Measurements from ENCODE around the gene RET. TPM values are rescaled to one million over a fixed set of nuclear protein-coding genes. Genes with fewer than 3 reads are reported as not detected.
"Not testable (repeated sequence)": the region's sequence is repeated elsewhere in the genome, so short reads cannot be mapped to it uniquely, and the experiment has no call there.

RET gene
- polyA plus RNA-seq, 10 donors = 0.80 to 10.6 (median 2.4) TPM

DNA sequence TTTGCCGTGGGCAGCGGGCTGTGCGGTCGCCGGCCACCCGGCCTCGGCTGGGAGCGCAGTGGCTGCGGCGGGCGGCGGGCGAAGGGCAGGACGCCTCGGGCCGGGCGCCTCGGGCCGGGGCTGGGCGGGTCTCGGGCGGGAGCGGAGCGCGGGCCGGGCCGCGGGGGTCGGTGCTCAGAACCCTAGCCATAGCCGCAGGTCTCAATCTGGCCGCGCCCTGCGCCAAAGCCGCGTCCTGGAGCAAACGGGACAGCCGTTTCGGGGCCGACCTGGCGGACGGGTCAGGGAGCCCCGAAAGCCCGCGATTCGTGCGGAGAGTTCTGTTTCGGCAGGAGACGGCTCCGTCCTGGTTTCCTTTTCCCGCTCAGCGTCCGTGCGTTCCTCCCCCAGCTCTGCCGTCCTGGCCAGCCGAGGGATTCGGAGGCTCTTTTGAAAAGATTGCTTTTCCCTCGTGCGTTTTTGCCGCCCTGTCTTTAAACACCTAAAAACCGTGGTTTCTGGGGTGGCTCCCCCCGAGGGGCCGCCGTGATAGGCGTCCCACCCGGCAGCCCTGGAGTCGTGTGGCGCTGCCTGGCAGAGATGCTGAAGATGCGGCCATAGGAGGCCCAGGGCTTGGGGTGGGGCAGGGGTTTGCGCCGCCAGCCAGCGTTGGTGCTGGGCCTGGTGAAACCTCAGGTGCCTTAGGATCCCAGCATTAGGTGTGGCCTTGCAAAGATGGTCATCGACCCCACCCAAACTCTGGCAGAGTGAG, 727 bp downstream of the RET start:
- DNase-seq = peak in 1 of 3 donors; percentile 20

DNA sequence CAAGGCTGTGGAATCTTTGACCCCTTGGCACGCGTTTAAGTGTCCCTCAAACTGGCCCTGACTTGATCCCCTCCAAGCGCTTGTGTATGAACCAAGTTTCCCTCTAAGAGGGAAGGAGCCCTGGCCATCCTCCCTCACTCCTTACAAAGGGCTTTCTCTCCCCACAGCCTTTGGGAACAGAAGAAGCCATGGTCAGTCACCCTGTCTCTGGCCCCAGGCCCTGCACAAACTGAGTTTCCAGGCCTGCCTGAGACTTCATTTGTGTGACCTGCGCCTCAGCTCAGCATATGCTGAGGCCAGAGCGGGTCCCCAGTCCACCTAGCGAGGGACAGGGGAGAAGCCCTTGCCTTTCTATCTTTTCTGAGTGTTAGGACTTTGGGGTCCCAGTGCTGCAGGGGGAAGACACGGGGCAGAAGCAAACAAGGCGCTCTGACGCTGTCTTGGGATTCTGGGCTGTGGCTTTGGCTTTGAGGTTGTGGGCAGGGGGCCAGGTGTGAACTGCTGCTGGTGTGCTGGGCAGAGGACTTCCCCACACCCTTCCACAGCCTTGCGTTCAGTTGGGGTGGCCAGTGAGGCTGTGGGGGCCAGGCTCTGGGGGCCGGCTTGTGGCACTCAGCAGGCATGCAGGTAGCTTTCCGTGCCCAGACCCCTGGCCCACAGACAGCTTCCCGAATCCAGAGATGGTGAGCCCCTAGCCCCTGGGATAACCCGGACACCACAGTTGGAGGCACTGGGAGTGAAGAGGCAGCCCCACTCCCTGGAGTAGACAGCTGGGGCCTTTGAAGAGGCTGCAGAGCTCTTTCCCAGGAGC, 1.5 kb downstream of the RET start:
- DNase-seq = peak in 1 of 3 donors; percentile 22

DNA sequence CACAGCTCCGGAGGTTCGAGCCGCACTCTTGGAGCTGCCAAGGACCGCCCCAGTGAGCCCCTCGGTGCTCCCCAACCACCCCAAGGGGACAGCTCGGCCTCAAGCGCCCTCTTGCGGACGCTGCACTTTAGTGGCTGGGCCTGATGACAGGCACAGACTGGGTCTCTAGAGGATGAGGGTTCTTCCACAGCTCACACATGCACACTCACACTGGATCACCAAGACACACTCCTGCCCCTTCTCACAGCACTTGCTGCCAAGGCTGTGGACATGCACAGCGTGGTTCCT, 2.1 kb downstream of the RET start:
- peak in 1 of 3 donors; percentile 26 for DNase-seq

DNA sequence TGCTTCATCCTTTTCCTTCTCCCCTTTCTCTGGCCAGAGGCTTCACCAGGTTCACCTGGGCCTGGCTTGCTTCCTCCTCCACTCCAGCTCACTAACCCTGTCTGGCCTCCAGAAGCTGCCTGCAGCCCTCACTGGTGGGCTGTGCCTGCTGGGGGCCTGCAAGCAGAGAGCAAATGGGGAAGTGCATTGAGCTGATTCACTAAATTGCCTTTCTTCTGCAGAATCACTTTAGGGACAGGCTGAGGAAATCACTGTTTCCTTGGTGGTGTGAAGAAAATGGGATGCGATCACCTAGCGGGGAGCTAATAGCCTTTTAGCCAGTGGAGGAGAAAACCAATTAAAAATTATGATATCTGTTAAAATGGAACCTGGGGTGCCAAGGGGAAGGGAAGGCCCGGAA, 3.0 kb downstream of the RET start:
- DNase-seq = no peak

DNA sequence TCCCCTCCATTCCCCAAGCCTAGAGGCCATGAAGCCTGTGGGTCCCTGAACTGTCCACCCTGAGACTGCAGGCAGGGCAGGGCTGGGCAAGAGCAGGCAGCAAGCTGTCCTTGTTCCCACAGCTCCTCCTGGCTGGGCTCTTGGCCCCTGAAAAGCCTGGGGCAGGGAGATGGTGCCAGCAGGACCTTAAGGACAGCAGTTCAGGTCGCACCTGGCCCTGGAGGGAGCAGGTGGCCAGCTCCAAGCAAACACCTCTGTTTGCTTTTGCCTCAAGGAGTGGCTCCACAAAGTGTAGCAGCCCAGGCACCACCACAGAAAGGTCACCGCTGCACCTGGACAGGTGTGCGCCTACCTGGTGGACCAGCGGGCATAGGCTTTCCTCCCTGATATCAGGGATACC, 5.2 kb downstream of the RET start:
- DNase-seq = no peak

DNA sequence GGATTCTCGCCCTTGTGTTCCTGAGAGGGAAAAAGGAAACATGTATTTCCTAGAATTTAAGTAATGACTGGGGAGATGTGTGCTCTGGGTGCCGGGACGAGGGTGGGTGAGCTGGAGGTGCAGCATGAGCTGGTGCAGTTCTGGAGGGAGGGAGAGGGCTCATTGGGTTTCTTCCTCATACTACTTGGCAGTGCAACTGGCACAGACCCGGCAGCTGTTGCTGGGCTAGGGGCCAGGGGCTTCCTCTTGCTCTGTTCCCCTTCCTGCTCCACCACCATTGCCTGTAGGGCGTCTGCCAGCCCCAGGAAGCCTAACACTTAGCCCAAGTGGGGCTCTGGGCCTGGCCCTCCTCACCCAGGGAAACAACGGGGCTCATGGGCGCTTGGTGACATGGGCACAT, 5.9 kb downstream of the RET start:
- peak in 2 of 3 donors; percentile 36 to 55 for DNase-seq

DNA sequence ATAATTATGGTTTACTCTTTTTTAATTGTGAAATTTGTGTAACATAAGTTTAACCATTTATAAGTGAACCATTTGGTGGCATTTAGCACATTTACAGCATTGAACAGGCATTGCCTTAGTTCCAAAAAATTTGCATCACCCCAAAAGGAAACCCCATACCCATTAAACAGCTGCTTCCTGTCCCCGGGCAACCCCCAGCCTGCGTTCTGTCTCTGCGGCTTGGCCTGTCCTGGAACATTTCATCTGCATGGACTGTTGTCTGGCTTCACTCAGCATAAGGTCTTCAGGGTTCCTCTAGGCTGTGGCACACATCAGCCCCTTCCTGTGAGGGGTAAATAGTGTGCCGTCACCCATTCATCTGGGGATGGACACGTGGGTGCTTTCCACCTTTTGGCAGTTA, 6.9 kb downstream of the RET start:
- DNase-seq = no peak

DNA sequence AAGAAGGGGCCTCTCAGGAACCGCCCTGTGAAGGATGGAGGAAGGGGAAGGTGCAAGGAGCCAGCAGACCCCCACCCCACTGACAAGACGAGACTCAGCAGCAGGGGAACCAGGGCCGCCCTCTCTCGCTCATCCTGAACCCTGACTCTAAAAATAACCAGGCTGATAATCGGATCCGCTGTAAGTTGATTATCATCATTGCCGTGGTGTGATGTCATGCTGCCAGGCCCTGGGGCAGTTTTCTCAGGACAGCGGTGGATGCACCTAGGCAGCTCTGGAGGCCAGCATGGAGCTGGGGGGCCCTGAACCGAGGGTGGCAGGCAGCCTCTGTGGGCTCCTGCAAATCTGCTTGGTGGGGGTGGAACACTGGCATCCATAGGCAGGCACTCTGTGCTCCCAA, 7.9 kb downstream of the RET start:
- no peak for DNase-seq

DNA sequence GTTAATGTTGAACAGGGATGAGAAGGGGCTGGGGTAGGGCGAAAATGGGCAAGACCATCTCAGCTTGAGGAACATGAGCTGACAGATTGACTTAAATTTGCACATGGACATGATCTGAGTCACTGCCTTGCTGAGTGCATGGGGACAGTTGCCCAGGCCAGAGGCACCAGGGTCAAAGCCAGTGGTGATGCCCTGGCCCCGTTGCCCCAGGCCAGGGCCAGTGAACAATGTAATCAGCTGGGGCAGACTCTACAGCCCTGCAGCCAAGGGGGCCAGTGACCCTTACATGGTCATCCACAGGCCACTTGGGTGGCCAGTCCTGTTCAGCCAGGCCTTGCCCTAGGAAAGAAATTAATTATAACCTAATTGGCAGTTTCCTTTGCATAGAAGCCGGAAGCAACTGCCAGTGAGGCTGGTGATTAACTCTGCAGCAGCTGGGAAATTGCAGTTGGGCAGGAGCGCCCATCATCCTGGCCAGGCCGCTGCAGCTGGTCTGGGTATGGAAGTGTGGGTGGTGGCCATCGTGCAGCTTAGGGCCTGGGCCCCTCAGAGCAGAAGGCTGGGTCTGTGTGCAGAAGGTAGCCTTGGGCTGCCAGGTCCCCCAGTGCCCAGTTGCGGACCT, 9.6 kb downstream of the RET start:
- no peak for DNase-seq

DNA sequence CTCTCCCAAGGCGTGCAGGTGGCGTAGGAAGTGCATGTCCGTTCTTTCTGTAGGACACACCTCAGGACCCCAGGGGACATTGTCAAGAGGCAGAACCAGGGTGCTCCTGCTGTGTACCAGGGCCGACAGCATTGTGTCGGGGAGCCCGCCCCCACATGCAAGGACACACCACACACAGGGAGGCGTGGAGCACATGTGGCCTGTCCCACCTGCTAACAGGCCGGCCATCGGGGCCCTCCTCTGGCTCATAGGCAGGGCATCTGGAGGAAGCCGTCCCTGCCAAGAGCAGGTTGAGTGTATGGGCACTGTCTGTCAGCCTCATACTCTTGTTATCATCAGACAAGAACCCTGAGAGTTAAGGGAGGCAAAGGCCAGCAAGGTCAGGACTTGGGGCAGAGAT, 12.7 kb downstream of the RET start:
- DNase-seq = no peak

DNA sequence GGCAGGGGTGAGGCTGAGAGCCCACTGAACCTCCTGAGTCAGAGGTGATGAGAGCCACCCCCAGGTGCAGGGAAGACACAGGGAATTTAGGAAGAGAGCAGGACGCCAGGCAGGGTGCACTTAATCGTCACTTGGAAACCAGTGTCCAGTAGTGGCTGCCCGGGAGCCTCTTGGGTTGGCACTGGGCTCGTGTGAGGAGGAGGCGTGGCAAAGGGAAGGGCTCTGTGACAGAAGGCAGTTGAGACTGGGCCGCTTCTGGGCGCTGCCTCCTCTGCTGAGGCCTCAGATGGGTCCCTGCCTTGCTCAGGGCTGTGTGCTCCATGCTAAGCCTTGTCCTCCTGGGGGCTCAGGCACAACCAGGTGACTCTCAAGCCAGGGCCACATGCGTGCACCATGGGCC, 13.3 kb downstream of the RET start:
- DNase-seq = no peak

DNA sequence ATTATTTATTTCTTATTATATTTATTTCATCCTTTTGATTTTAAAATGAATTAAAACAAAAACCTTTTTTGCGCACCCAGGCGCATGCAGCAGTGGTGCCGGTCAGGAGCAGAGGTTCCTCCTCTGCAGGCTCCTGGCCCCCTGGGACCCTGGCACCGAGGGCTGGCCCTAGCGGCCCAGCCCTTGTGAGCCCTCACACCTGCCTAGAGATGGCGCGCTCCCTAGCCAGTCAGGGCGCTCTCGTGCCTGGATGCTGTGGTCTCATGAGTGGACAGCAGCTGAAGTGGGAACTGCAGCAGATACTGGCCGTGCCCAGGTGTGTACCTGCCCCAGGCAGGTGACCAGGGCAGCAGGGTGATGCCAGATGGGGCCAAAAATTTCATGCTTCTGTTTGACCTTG, 13.8 kb downstream of the RET start:
- no peak for DNase-seq

DNA sequence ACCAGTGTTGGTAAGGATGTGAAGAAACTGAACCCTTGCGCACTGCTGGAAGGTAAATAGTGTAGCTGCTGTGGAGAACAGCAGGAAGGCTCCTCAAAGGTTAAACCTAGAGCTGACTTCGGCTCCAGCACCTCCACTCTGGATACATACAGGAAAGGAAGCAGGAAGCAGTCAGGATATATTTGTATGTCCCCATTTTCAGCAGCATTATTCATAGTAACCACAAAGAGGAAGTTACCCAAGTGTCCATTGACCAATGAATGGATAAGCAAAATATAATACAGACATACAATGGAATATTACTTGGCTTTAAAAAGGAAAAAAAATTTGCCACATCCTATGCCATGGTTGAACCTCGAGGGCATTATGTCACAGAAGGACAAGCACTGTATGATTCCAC, 15.0 kb downstream of the RET start:
- DNase-seq = no peak

DNA sequence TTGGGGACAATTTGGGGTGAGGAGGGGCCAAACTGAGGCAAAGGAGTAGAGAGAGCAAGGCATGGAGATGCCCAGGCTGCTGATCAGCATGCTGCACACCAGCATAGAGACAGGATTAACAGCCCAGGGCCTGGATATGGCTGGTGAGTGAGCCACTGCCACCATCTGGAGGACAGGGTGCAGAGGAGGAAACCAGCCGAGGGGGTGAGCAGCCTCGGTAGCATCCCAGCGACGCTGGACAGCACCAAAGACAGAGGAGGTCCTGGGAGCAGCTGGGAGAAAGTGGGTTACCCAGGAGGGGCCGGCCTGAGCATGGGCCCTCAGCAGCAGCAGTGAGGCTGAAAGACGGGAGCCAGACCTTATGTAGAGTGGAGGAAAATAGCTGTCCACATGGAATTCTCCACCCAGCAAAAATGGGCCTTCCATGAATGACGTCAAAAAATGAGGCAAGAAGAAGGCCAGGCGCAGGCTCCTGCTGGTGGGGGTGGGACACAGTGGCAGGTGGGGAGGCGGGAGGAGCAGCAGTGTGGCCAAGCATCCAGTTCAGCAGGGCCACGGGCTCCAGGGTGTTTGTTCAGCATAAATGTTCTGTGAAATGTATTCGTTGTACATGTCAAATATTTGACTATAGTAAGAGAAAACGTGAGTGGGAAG, 16.7 kb downstream of the RET start:
- no peak for DNase-seq

DNA sequence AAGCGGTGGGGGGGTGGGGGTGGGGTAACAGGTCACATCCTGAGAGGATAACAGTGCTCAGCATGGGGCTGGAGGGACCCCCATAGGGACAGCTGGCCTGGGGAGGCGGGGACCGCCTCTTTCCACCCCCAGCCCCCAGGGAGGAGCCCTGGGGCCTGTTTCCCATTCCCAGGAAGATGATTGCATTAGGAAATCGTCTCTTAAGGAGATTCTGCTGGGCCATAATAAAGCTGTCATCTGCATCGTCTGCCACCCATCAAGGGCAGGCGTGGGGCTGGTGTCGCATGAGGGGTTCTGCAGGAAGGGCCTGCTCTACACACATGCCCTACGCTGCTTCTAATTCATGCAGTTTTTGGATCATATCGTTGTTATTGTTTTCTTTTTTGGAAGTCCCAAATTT, 17.2 kb downstream of the RET start:
- DNase-seq = no peak

DNA sequence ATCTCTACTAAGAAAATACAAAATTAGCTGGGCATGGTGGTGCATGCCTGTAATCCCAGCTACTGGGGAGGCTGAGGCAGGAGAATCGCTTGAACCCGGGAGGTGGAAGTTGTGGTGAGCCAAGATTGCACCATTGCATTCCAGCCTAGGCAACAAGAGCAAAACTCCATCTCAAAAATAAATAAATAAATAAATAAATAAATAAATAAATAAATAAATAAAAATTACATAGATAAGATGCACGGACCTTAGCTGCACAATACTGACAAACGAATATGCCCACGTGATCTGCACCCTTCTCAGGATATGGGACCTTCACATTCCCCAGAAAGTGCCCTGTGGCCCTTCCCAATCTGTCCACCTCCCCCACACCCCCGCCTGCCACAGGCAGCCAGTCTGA, 22.5 kb downstream of the RET start:
- not testable (repeated sequence) for DNase-seq

DNA sequence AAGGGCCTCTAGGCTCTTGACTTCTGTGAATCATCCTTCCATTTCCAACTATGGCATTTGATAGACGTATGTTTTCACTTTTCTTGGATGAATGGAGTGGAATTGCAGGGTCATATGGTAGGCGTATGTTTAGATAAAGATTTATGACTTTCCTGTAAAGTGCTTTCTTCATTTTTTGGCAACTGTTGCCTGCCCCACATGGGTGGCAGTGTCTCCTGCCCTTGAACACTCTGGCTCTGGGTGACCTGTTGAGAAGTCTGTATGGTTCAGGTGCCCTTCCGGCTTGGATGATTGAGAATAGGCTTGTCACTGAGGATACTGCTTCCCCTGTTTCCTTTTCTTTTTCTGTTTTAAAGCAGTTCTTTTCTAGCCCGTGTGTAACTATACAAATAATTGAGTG, 23.1 kb downstream of the RET start:
- no peak for DNase-seq

DNA sequence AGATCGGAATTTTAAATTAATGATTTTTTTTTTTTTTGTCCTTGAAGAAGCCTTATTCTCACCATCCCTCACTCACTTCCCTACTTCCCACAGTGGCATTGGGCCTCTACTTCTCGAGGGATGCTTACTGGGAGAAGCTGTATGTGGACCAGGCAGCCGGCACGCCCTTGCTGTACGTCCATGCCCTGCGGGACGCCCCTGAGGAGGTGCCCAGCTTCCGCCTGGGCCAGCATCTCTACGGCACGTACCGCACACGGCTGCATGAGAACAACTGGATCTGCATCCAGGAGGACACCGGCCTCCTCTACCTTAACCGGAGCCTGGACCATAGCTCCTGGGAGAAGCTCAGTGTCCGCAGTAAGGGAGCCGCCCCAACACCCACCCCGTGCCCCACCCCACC, 23.5 kb downstream of the RET start:
- DNase-seq = no peak

DNA sequence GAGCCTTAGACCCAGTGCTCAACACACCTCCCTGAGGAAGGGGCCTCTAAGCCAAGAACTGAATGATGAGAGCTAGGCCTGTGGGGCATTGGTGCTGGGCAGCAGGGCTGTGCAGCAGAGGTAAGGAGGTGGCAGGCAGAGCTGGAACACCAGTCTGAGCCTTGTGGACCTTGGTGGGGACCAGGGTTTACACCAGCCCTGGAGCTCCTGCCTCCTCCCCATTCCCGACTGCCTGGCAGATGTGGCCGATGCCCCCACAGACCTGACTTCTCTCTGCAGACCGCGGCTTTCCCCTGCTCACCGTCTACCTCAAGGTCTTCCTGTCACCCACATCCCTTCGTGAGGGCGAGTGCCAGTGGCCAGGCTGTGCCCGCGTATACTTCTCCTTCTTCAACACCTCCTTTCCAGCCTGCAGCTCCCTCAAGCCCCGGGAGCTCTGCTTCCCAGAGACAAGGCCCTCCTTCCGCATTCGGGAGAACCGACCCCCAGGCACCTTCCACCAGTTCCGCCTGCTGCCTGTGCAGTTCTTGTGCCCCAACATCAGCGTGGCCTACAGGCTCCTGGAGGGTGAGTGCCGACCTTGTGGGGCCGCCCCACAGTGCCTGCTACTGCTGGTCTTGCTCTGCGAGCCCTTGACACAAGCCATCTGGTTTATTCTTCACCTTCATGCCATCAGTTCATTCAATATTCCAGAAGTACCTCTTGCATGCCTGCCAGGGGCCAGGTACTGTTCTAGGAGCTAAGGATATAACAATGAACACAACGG, 25.4 kb downstream of the RET start:
- no peak for DNase-seq

DNA sequence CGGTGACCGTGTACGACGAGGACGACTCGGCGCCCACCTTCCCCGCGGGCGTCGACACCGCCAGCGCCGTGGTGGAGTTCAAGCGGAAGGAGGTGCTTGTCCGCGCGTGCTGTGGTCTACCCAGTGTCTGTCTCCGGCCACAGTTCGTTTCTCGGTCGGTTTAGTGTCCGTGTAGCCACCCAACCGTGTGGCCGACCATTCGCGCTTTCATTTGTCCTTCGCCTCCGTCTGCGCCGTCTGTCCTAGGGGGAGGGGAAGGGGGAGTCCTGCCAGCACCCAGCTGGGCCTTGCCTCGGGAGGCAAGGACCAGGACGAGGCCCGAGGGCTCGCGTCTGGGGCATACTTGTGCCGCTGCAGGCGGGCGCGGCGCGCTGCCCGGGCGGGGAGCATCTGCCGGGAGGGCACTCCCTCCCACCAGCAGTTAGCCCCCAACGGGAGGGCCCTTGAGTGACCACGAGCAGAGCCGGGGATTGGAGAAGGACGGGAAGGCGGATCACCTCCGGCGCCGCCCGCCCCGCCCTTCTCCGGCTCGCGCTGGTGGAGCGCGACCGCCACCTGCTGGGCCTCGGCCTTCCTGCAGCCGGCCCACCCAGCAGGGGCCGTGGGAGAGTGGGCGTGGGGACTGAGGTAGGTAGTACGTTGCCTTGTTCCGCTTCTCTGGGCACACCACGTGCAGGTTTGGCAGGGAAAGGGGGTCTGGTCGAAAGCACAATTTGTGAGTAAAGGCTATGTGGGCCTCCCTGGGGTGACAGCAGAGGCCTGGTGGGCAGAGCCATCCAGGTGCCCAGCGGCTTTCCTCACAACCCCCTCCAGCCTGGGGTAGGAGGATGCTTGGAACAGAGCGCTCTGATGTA, 28.5 kb downstream of the RET start:
- peak; percentile 66 to 91 (median 78) for DNase-seq

DNA sequence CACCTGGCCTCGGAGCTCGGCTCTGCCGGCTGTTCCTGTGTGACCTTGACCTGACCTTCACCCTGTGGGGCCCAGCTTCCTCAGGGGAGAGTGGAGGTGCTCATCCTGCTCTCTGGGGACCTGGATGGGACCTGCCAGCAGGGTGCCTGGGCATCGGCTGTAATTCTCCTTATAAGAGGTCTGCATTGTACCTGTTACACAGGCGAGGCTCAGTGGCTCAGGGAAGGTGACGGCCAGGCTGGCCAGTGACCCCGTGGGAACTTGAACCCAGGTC, 29.0 kb downstream of the RET start:
- no peak for DNase-seq

Data from muscle of back (tissue), 11 donors.